Activated CD4-positive, alpha-beta T cell treated with anti-CD3 and anti-CD28 coated beads, Interleukin-2, amount 10 ng/mL, durations not matched to agents 24 days and 14 days (primary cell): Measurements from ENCODE around the gene PFKFB2. TPM values are rescaled to one million over a fixed set of nuclear protein-coding genes. Genes with fewer than 3 reads are reported as not detected.

Source experiments
- DNase-seq: peaks from one replicate; pipeline ENCODE4 v3.0.0; 2022
- H3K27ac Mint-ChIP-seq: one replicate; pipeline ENCODE4 v1.8.0; 2022; ENCODE audit warnings: mild to moderate bottlenecking, mixed read lengths
- H3K27me3 Mint-ChIP-seq: one replicate; pipeline ENCODE4 v1.8.0; 2022; ENCODE audit warnings: mixed read lengths
- H3K36me3 Mint-ChIP-seq: one replicate; pipeline ENCODE4 v1.8.0; 2022; ENCODE audit warnings: low read depth, mild to moderate bottlenecking, mixed read lengths
- H3K4me1 Mint-ChIP-seq: one replicate; pipeline ENCODE4 v1.8.0; 2021; ENCODE audit warnings: mixed read lengths
- H3K4me3 Mint-ChIP-seq: one replicate; pipeline ENCODE4 v1.8.0; 2022; ENCODE audit warnings: mild to moderate bottlenecking, moderate library complexity, mixed read lengths
- H3K9me3 Mint-ChIP-seq: one replicate; pipeline ENCODE4 v1.8.0; 2021; ENCODE audit warnings: mixed read lengths
- intact Hi-C: fragments of 100-400 bp; cut with micrococcal nuclease; formaldehyde crosslinking; loops from one replicate; pipeline ENCODE4 v1.15.1; 2023
- total RNA-seq: library from RNA; stranded (reverse); gene quantifications from 2 replicates; pipeline ENCODE4 v1.2.3, GENCODE V29; 2022

PFKFB2 gene
- total RNA-seq, 1 donor from 2014 or later = 2.6 TPM

GRCh38 chr1:207088161-207088560, 35.1 kb downstream of the PFKFB2 start:
- peaks cover 38% of the 10 kb centered on the region for H3K4me1 Mint-ChIP-seq
- intact Hi-C loops = loop anchor here (2.0 kb wide), 1 partner anchor 249 kb away; no protein-coding TSS in a partner anchor
- H3K4me3 Mint-ChIP-seq = no peak overlapping the region
- no peak overlapping the region for H3K27ac Mint-ChIP-seq
- H3K36me3 Mint-ChIP-seq = no peaks in the 10 kb centered on the region
- no peak for DNase-seq
- H3K27me3 Mint-ChIP-seq = peaks cover 6% of the 10 kb centered on the region
- H3K9me3 Mint-ChIP-seq = no peaks in the 10 kb centered on the region

DNA sequence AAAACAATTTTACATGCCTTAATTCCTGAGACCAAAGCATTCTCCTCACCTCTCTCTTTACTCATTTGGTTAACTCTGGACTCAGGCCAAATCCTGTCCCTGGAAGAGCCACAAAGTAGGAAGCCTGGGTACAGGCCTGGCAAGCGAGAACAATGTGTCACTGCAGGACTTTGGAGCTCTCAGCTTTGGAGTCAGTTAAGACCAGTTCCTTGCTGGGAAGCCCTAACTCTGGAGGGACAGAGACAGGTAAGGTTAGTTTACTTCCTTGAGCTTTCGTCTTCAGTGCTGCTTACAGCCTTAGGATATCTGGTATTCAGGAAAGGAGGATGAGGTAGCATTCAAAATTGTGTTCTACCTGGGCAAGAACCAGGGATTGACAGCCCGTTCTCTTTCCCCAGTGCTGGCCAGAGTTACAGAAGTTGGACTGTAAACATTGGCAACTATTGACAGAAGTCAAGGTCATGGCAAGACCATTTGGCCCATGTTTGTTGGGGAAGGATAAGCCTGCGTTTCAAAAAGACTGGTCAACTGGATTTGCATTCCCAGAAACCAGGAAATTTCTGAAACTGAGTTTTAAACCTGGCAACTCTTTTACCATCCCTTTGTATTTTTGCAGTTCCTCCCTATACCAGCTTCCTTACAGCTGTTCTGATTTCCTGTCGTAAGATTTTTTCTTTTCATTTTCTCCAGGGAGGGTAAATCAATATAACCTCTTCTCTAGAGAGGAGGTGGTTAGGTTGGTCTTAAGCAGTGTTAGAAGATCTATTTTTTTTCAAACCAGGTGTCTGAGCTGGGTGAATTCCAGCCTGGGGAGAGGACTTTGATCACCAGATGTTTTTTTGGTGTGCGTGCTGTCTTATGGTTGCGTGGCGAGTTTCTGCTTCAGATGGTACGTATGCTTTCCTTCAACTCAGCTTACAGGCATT, 35.9 kb downstream of the PFKFB2 start, which contains the start of gene C4BPB:
Gene C4BPB, plus strand, starts transcription at position 160 of the 926 bp plus-strand sequence. Its CDS starts 672 bp downstream, at position 832.
- H3K4me1 Mint-ChIP-seq = peaks cover 37% of the 10 kb centered on the region
- no peaks in the 10 kb centered on the region for H3K36me3 Mint-ChIP-seq
- H3K9me3 Mint-ChIP-seq = no peaks in the 10 kb centered on the region
- intact Hi-C loops = loop anchor here (2.0 kb wide), 1 partner anchor 248 kb away; no protein-coding TSS in a partner anchor
- H3K27me3 Mint-ChIP-seq = peaks cover 2% of the 10 kb centered on the region
- peak; percentile 80 for DNase-seq
- H3K4me3 Mint-ChIP-seq = peak within 1 kb of the TSS; percentile 77
- H3K27ac Mint-ChIP-seq = peak within 1 kb of the TSS; percentile 85

DNA sequence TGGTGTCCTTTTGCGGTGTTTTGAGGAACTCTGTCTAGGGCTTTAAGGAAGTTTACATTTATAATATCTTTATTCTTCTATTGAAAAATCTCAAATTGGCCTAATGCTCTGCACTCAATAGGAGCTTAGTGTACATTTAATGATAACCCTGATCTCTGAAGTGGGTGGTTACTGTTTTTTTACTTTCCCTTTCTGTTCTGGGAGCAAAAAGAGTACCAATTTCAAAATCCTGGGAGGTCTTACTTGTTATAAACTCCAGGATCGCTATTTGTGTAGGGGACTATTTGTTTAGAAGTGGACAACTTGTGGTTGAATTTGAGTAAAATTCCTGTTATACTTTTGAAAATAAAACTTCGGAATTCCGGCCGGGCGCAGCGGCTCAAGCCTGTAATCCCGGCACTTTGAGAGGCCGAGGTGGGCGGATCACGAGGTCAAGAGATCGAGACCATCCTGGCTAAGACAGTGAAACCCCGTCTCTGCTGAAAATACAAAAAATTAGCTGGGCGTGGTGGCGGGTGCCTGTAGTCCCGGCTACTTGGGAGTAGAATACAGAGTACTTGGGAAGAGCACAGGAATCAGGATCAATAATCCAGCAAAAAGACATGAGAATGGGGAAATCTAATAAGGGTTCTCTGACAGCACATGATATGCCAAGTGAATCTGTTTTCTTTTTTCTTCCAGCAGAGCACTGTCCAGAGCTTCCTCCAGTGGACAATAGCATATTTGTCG, 36.7 kb downstream of the PFKFB2 start:
- no peak for DNase-seq
- Mint-ChIP-seq H3K36me3 (no peaks in the 10 kb centered on the region), H3K4me1 (peaks cover 34% of the 10 kb centered on the region), H3K27me3 (no peaks in the 10 kb centered on the region), H3K27ac (peak overlapping the region; percentile 85), H3K9me3 (no peaks in the 10 kb centered on the region), H3K4me3 (peak overlapping the region; percentile 77)
- intact Hi-C loops = loop anchor here (2.0 kb wide), 1 partner anchor 247 kb away; no protein-coding TSS in a partner anchor

DNA sequence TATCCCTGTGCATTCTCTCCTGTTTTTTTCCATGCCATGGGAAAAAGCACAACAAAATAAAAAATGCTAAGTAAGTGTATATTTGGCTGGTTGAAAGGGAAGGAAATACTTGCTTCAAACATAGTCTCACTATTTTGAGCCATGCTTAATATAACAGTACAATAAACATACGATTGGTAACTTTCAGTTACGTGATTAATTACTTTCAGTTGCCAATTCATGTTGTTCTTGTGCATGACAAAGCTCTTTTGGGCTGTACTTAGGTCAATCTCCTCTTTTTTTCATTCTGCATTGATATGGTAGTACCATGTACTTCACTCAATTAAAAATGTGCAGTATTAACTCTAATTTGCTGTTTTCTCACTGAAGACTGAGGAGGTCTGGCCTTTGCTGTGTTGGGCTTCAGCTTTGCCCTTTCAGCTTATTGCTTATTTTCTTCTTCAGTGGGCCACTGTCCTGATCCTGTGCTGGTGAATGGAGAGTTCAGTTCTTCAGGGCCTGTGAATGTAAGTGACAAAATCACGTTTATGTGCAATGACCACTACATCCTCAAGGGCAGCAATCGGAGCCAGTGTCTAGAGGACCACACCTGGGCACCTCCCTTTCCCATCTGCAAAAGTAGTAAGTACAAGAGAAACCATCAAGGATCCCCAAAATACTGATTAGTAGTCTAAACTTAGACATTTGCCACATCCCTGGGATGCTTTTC, 38.3 kb downstream of the PFKFB2 start:
- no peak overlapping the region for H3K27ac Mint-ChIP-seq
- no peak overlapping the region for H3K4me3 Mint-ChIP-seq
- H3K27me3 Mint-ChIP-seq = no peaks in the 10 kb centered on the region
- intact Hi-C loops = no loop called here
- DNase-seq = no peak
- peaks cover 27% of the 10 kb centered on the region for H3K4me1 Mint-ChIP-seq
- no peaks in the 10 kb centered on the region for H3K9me3 Mint-ChIP-seq
- H3K36me3 Mint-ChIP-seq = no peaks in the 10 kb centered on the region

- Mint-ChIP-seq H3K4me1 (peaks cover 33% of the 10 kb centered on the region), H3K4me3 (no peak overlapping the region), H3K27me3 (no peaks in the 10 kb centered on the region), H3K9me3 (no peaks in the 10 kb centered on the region), H3K27ac (no peak overlapping the region), H3K36me3 (no peaks in the 10 kb centered on the region)
- DNase-seq = no peak
- intact Hi-C loops = no loop called here
Measured at GRCh38 chr1:207093944-207094343, 40.9 kb downstream of the PFKFB2 start.

DNA sequence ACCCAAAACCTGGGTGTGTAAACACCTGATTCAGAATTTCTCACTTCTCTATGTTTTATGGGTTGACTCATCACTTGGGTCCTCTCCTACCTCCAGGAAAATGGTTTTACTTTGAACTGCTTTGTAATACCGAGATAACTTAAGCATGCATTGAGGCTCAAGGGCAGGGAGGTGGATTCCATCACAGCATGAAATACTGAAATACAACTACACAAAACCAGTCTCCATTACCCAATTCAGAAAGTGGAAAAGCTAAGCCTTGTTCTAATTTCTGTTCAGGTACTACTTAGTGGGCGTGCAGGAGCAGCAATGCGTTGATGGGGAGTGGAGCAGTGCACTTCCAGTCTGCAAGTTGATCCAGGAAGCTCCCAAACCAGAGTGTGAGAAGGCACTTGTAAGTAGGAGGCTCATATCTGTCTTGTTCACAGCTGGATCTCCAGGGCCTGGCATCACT, 44.8 kb downstream of the PFKFB2 start:
- DNase-seq = peak; percentile 75
- Mint-ChIP-seq H3K36me3 (peaks cover 1% of the 10 kb centered on the region), H3K4me3 (peak overlapping the region; percentile 29), H3K4me1 (peaks cover 23% of the 10 kb centered on the region), H3K27me3 (peaks cover 9% of the 10 kb centered on the region), H3K9me3 (peaks cover 14% of the 10 kb centered on the region), H3K27ac (peak overlapping the region; percentile 86)
- intact Hi-C loops = loop anchor here (1.0 to 2.0 kb wide), 7 partner anchors 13 to 401 kb away; partner anchors contain the start of gene CD55

DNA sequence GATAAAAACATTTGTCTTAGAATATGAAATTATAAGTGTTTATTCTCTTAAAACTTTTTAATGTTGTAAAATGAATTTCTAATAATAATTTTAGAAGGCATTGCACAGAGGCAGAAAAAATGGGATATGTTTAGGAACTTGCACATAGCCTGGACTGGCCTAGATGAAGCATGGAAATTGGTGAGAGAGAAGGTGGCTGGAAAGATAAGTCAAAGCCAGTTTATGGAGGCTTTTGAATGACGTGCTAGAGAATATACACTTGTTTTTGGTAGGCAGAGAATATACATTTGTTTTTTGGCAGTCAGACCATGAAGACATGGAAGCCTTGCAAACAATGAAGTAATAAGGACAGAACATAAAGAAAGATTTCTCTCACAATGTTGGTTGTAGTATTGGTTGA, 48.6 kb downstream of the PFKFB2 start:
- Mint-ChIP-seq H3K27me3 (peaks cover 22% of the 10 kb centered on the region), H3K36me3 (peaks cover 1% of the 10 kb centered on the region), H3K27ac (no peak overlapping the region), H3K4me3 (no peak overlapping the region), H3K9me3 (peaks cover 19% of the 10 kb centered on the region), H3K4me1 (peaks cover 17% of the 10 kb centered on the region)
- DNase-seq = no peak
- intact Hi-C loops = no loop called here

DNA sequence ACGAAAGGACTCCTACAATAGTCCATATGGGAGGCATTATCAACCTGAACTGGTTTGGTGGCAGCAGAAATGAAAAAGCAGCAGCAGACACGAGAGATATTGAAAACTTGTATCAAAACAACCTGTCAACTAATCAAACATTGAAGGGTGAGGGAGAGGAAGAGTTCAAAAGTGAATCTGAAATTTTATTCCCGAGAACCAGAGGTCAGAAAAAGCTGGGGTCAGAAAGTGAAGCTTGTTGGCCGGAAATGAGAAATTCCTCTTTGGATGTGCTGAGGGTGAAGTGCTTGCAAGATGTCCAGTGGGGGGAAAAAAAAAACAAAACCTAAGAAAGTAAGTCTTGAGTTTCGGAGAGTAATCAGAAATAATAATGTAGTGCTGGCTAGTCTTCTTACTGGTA, 49.1 kb downstream of the PFKFB2 start:
- peaks cover 24% of the 10 kb centered on the region for H3K27me3 Mint-ChIP-seq
- no peak for DNase-seq
- peaks cover 16% of the 10 kb centered on the region for H3K4me1 Mint-ChIP-seq
- H3K9me3 Mint-ChIP-seq = peaks cover 19% of the 10 kb centered on the region
- intact Hi-C loops = no loop called here
- H3K36me3 Mint-ChIP-seq = peaks cover 1% of the 10 kb centered on the region
- no peak overlapping the region for H3K27ac Mint-ChIP-seq
- no peak overlapping the region for H3K4me3 Mint-ChIP-seq

- intact Hi-C loops = no loop called here
- H3K4me1 Mint-ChIP-seq = peaks cover 13% of the 10 kb centered on the region
- no peak overlapping the region for H3K4me3 Mint-ChIP-seq
- no peak overlapping the region for H3K27ac Mint-ChIP-seq
- H3K36me3 Mint-ChIP-seq = peaks cover 1% of the 10 kb centered on the region
- peaks cover 26% of the 10 kb centered on the region for H3K27me3 Mint-ChIP-seq
- no peak for DNase-seq
- peaks cover 19% of the 10 kb centered on the region for H3K9me3 Mint-ChIP-seq
Measured at GRCh38 chr1:207102659-207103058, 49.6 kb downstream of the PFKFB2 start.

- peaks cover 6% of the 10 kb centered on the region for H3K4me1 Mint-ChIP-seq
- intact Hi-C loops = no loop called here
- peaks cover 30% of the 10 kb centered on the region for H3K27me3 Mint-ChIP-seq
- H3K9me3 Mint-ChIP-seq = peaks cover 19% of the 10 kb centered on the region
- no peak for DNase-seq
- H3K4me3 Mint-ChIP-seq = no peak within 1 kb of the TSS
- peaks cover 1% of the 10 kb centered on the region for H3K36me3 Mint-ChIP-seq
- no peak within 1 kb of the TSS for H3K27ac Mint-ChIP-seq
Measured at GRCh38 chr1:207103892-207104373, 50.9 kb downstream of the PFKFB2 start, which contains the start of gene C4BPA. TSS of gene C4BPA (plus strand) at chr1:207104233. CDS start at chr1:207113026, 8,793 bp downstream.

GRCh38 chr1:207109004-207109403, 55.9 kb downstream of the PFKFB2 start:
- Mint-ChIP-seq H3K9me3 (peaks cover 9% of the 10 kb centered on the region), H3K4me1 (no peaks in the 10 kb centered on the region), H3K36me3 (no peaks in the 10 kb centered on the region), H3K4me3 (no peak overlapping the region), H3K27me3 (peaks cover 43% of the 10 kb centered on the region), H3K27ac (no peak overlapping the region)
- no peak for DNase-seq
- intact Hi-C loops = no loop called here

GRCh38 chr1:207112616-207113296, 59.7 kb downstream of the PFKFB2 start:
- H3K36me3 Mint-ChIP-seq = no peaks in the 10 kb centered on the region
- no peaks in the 10 kb centered on the region for H3K4me1 Mint-ChIP-seq
- intact Hi-C loops = no loop called here
- no peak overlapping the region for H3K27ac Mint-ChIP-seq
- no peak for DNase-seq
- peaks cover 37% of the 10 kb centered on the region for H3K27me3 Mint-ChIP-seq
- H3K9me3 Mint-ChIP-seq = peaks cover 5% of the 10 kb centered on the region
- H3K4me3 Mint-ChIP-seq = no peak overlapping the region

- H3K9me3 Mint-ChIP-seq = peaks cover 5% of the 10 kb centered on the region
Measured at GRCh38 chr1:207115269-207115668, 62.2 kb downstream of the PFKFB2 start.

More at GRCh38 chr1:207115269-207115668, 62.2 kb downstream of the PFKFB2 start:
- H3K36me3 Mint-ChIP-seq = no peaks in the 10 kb centered on the region
- H3K27me3 Mint-ChIP-seq = peaks cover 27% of the 10 kb centered on the region
- H3K27ac Mint-ChIP-seq = no peak overlapping the region
- H3K4me1 Mint-ChIP-seq = no peaks in the 10 kb centered on the region
- intact Hi-C loops = no loop called here
- DNase-seq = no peak
- no peak overlapping the region for H3K4me3 Mint-ChIP-seq
